ENCODE results near the gene SPPL2B. TPM values are rescaled to one million over a fixed set of nuclear protein-coding genes. Genes with fewer than 3 reads are reported as not detected.

Gene SPPL2B
- total RNA-seq, 4 donors from 2014 or later, result 18.1 to 27.7 (median 23.2) TPM

DNA sequence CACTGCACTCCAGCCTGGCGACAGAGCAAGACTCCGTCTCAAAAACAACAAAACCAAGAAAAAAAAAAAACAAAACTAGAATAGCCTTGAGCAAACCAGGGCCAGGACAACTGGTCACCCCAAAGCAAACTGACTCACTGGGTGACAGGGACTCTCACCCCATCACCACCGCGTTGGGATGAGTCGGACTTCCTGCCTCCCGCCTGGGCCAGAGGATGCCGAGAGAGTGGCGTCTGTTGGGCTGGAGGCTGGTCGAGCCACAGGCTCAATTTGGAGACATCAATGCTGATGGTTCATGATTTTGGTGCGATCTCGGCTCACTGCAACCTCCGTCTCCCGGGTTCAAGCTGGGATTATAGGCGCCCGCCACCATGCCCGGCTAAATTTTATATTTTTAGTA is 43.2 kb downstream of the SPPL2B start:
- Histone ChIP-seq H3K4me3 (no peak overlapping the region), H3K27me3 (no peaks in the 10 kb centered on the region), H3K27ac (no peak overlapping the region), H3K36me3 (no peaks in the 10 kb centered on the region), H3K4me1 (peaks cover 0 to 2% of the 10 kb centered on the region in 2 donors), H3K9me3 (no peaks in the 10 kb centered on the region)
- TF ChIP-seq, protein P1, sequence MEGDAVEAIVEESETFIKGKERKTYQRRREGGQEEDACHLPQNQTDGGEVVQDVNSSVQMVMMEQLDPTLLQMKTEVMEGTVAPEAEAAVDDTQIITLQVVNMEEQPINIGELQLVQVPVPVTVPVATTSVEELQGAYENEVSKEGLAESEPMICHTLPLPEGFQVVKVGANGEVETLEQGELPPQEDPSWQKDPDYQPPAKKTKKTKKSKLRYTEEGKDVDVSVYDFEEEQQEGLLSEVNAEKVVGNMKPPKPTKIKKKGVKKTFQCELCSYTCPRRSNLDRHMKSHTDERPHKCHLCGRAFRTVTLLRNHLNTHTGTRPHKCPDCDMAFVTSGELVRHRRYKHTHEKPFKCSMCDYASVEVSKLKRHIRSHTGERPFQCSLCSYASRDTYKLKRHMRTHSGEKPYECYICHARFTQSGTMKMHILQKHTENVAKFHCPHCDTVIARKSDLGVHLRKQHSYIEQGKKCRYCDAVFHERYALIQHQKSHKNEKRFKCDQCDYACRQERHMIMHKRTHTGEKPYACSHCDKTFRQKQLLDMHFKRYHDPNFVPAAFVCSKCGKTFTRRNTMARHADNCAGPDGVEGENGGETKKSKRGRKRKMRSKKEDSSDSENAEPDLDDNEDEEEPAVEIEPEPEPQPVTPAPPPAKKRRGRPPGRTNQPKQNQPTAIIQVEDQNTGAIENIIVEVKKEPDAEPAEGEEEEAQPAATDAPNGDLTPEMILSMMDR (IDR thresholded peaks at IDR 0.05 in 4 of 5, conservative IDR thresholded peaks at IDR 0.05 in 1 of 5), result no peak
- TF ChIP-seq POLR2A (IDR thresholded peaks at IDR 0.05), result no peak
- DNase-seq (no peak), ATAC-seq (no peak)
- in situ Hi-C loops (cut with MboI; ENCODE audit: low sequenced_read_pairs in 4 of 4) (no loop called here), intact Hi-C loops (cut with DNase I; ENCODE audit: low total_unique reads) (no loop called here)

DNA sequence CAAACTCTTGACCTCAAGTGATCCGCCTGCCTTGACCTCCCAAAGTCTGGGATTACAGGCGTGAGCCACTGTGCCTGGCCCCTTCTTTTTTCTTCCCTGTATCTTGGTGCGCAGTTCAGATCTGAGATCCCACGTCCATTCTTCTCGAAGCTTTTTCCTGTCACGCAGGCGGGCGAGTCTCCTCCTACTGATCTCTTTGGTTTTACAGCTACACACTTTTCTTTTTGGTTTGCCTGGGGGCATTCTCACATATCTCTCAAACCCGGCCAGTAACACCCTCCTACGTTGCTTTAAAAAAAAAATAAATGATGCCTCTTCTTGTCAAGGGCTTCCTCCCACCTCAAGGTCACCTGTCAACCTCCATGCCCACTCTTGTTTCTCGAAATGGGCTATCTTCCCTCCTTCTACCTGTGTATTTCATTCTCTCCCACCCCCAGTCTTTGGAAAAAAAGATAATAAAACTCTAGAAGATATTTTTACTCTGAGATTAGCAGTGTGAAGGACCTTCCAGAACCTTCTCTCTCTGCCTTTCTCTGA is 43.7 kb downstream of the SPPL2B start:
- TF ChIP-seq POLR2A (IDR thresholded peaks at IDR 0.05), result no peak
- TF ChIP-seq, protein P1 (IDR thresholded peaks at IDR 0.05 in 4 of 5, conservative IDR thresholded peaks at IDR 0.05 in 1 of 5), result no peak
- no peak for ATAC-seq

DNA sequence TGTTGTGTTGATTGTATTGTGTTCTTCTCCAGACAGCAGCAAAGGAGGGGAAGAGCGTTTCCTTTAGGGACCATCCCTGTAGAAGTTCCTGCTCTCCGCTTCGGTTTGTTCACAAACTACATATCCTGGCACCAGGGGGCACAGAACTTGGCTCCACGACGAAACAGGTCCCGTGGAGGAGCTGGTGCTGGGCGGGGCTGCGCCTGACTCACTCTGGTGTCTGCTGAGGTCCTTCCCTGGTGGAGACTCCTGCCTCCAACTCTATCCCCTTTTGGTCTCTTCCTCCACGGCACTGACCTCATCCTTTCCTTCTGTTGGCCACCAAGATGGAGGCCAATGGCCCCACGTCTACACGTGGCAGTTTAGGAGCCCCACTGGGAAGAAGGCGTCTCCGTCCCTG is 46.3 kb downstream of the SPPL2B start:
- no peaks in the 10 kb centered on the region for H3K9me3 ChIP-seq
- no peak overlapping the region for H3K27ac ChIP-seq
- ATAC-seq, result no peak
- no peaks in the 10 kb centered on the region for H3K27me3 ChIP-seq
- peaks cover 0 to 5% of the 10 kb centered on the region in 2 donors for H3K4me1 ChIP-seq
- H3K4me3 ChIP-seq, result no peak overlapping the region
- DNase-seq, result no peak
- no peak for TF ChIP-seq POLR2A (IDR thresholded peaks at IDR 0.05)
- TF ChIP-seq, protein P1 (IDR thresholded peaks at IDR 0.05 in 4 of 5, conservative IDR thresholded peaks at IDR 0.05 in 1 of 5), result no peak
- no peaks in the 10 kb centered on the region for H3K36me3 ChIP-seq
- in situ Hi-C loops (cut with MboI; ENCODE audit: low sequenced_read_pairs in 4 of 4), result loop anchor here (25.0 kb wide), 1 partner anchor 88 kb away; the partner anchor contains the start of gene PEAK3 (in 4 of the 4)
- intact Hi-C loops (cut with DNase I; ENCODE audit: low total_unique reads), result no loop called here

More for the DNA sequence above, 43.7 kb downstream of the SPPL2B start:
- no peaks in the 10 kb centered on the region for H3K36me3 ChIP-seq
- H3K27me3 ChIP-seq, result no peaks in the 10 kb centered on the region
- peaks cover 0 to 5% of the 10 kb centered on the region in 2 donors for H3K4me1 ChIP-seq
- no peaks in the 10 kb centered on the region for H3K9me3 ChIP-seq
- intact Hi-C loops (cut with DNase I; ENCODE audit: low total_unique reads), result no loop called here
- in situ Hi-C loops (cut with MboI; ENCODE audit: low sequenced_read_pairs in 4 of 4), result no loop called here
- no peak overlapping the region for H3K4me3 ChIP-seq
- no peak for DNase-seq
- H3K27ac ChIP-seq, result no peak overlapping the region

DNA sequence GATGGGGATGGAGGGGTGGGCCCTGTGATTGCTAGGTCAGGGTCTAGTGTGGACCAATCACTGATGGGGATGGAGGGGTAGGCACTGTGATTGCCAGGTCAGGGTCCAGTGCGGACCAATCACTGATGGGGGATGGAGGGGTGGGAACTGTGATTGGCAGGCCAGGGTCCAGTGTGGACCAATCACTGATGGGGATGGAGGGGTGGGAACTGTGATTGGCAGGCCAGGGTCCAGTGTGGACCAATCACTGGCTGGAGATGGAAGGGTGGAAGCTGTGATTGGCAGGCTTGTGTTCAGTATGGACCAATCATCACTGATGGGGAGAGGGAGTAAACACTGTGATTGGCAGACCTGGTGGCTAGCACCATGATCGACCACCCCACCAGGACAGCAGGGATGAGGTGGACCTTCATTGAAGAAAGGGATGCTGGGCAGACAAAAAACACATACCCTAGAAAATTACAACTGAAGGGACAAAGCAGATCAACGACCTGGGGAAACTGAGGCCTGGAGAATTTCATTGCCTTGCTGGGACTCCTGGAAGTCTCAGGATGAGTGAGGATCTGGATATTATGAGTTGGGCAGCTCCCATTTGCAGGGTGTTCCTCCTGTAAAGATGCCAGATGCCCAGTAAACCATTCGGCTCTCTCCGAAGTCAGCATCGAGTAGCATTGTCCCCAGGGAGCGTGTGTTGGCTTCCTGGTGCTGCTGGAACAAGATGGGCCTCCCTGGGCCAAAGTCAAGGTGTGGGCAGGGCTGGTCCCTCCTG is 47.1 kb downstream of the SPPL2B start:
- no peak for DNase-seq
- intact Hi-C loops (cut with DNase I; ENCODE audit: low total_unique reads) (no loop called here), in situ Hi-C loops (cut with MboI; ENCODE audit: low sequenced_read_pairs in 4 of 4) (loop anchor here (25.0 kb wide), 1 partner anchor 88 kb away; the partner anchor contains the start of gene PEAK3 (in 4 of the 4))
- H3K4me1 ChIP-seq, result peaks cover 0 to 5% of the 10 kb centered on the region in 2 donors
- H3K9me3 ChIP-seq, result no peaks in the 10 kb centered on the region
- H3K27ac ChIP-seq, result no peak overlapping the region
- ATAC-seq, result no peak
- H3K4me3 ChIP-seq, result no peak overlapping the region
- no peak for TF ChIP-seq POLR2A (IDR thresholded peaks at IDR 0.05)
- TF ChIP-seq, protein P1 (IDR thresholded peaks at IDR 0.05 in 4 of 5, conservative IDR thresholded peaks at IDR 0.05 in 1 of 5), result no peak
- no peaks in the 10 kb centered on the region for H3K36me3 ChIP-seq
- no peaks in the 10 kb centered on the region for H3K27me3 ChIP-seq
